IMR-90 (cell line): Measurements from ENCODE around the gene PRRC2B. TPM values are rescaled to one million over a fixed set of nuclear protein-coding genes. Genes with fewer than 3 reads are reported as not detected.
A peak's percentile ranks its signal among the peaks of the same experiment; 100 is the strongest.

Experiments
- ATAC-seq: fragments of 200-7000 bp; cut with Tn5 transposase; 2 replicates; pipeline ENCODE4 v1.9.1; 2020; ENCODE audit warnings: low read depth, mild to moderate bottlenecking, moderate library complexity
- BruUV-seq: library from RNA; stranded (reverse); fragments of 400-500 nt; replicated peaks from 2 replicates; lab custom pipeline; 2021; lab: Mats Ljungman, UMichigan
- CTCF ChIA-PET: fragments of 300-600 bp; formaldehyde crosslinking; extraction: SDS; loops from one replicate; lab custom pipeline; 2021; ENCODE audit warnings: antibody characterized with exemption; lab: Yijun Ruan, JAX
- POLR2A ChIA-PET: fragments of 300-600 bp; sonication (Branson Sonifier 250); formaldehyde crosslinking; loops from one replicate; lab custom pipeline; 2022; ENCODE audit warnings: antibody characterized with exemption; ENCODE audit not compliant: unreplicated experiment; lab: Charles Lee
- DNase-seq: peaks from one replicate; pipeline ENCODE4 v3.0.0; 2013
- H2AFZ ChIP-seq: replicated peaks from 2 replicates; pipeline ENCODE3; 2013; ENCODE audit warnings: low read length, mild to moderate bottlenecking; ENCODE audit not compliant: poor library complexity
- H2AK5ac ChIP-seq: 2 replicates; pipeline ENCODE4 v1.6.1; 2013; ENCODE audit warnings: low read depth, low read length, inconsistent platforms
- H2AK9ac ChIP-seq: replicated peaks from 2 replicates; pipeline ENCODE3; 2013; ENCODE audit warnings: mild to moderate bottlenecking, low read depth, low read length, moderate library complexity; ENCODE audit not compliant: poor library complexity
- H2BK120ac ChIP-seq: 2 replicates; pipeline ENCODE4 v1.6.1; 2013; ENCODE audit warnings: low read depth, low read length, inconsistent platforms
- H2BK15ac ChIP-seq: 3 replicates; pipeline ENCODE4 v1.6.1; 2013; ENCODE audit warnings: low read depth, low read length, inconsistent platforms
- H2BK20ac ChIP-seq: 2 replicates; pipeline ENCODE4 v1.6.1; 2013; ENCODE audit warnings: low read depth, mild to moderate bottlenecking, inconsistent platforms, low read length, moderate library complexity
- H2BK5ac ChIP-seq: 2 replicates; pipeline ENCODE4 v1.6.1; 2013; ENCODE audit warnings: mild to moderate bottlenecking, low read depth, low read length, inconsistent platforms; ENCODE audit not compliant: poor library complexity, severe bottlenecking
- H3K14ac ChIP-seq: replicated peaks from 2 replicates; pipeline ENCODE4 v1.6.1; 2013; ENCODE audit warnings: low read depth, low read length, inconsistent platforms
- H3K18ac ChIP-seq: 2 replicates; pipeline ENCODE4 v1.6.1; 2013; ENCODE audit warnings: low read depth, low read length, control low read depth
- H3K23ac ChIP-seq: 2 replicates; pipeline ENCODE4 v1.6.1; 2013; ENCODE audit warnings: low read depth, low read length, inconsistent platforms
- H3K27ac ChIP-seq: 2 replicates; pipeline ENCODE4 v1.5.1; 2013; ENCODE audit warnings: mild to moderate bottlenecking, control low read depth, low read length; ENCODE audit not compliant: insufficient read depth
- H3K27me3 ChIP-seq: 2 replicates; pipeline ENCODE4 v1.6.1; 2013; ENCODE audit warnings: low read length; ENCODE audit not compliant: control insufficient read depth, insufficient read depth
- H3K36me3 ChIP-seq: 2 replicates; pipeline ENCODE4 v1.6.1; 2013; ENCODE audit warnings: low read length, mixed read lengths; ENCODE audit not compliant: control insufficient read depth, insufficient read depth
- H3K4ac ChIP-seq: 2 replicates; pipeline ENCODE4 v1.6.1; 2013; ENCODE audit warnings: low read depth, low read length, inconsistent platforms
- H3K4me1 ChIP-seq: 2 replicates; pipeline ENCODE4 v1.6.1; 2013; ENCODE audit warnings: low read length, mixed read lengths; ENCODE audit not compliant: control insufficient read depth, insufficient read depth
- H3K4me2 ChIP-seq: 2 replicates; pipeline ENCODE4 v1.6.1; 2013; ENCODE audit warnings: low read depth, mild to moderate bottlenecking, control low read depth, low read length, moderate library complexity
- H3K4me3 ChIP-seq: 2 replicates; pipeline ENCODE4 v1.5.1; 2013; ENCODE audit warnings: low read depth, mild to moderate bottlenecking, control low read depth, low read length, moderate library complexity; ENCODE audit not compliant: insufficient read depth
- H3K56ac ChIP-seq: 2 replicates; pipeline ENCODE4 v1.6.1; 2013; ENCODE audit warnings: low read length, inconsistent platforms; ENCODE audit not compliant: insufficient read depth; ENCODE audit errors: extremely low read depth
- H3K79me1 ChIP-seq, 2 experiments: 2 replicates each; pipeline ENCODE4 v1.6.1; 2013; ENCODE audit warnings: low read length in 2 of 2, inconsistent platforms in 1 of 2, low read depth in 1 of 2
- H3K9ac ChIP-seq: 2 replicates; pipeline ENCODE4 v1.6.1; 2013; ENCODE audit warnings: low read depth, low read length, control low read depth
- H3K9me1 ChIP-seq: 2 replicates; pipeline ENCODE4 v1.6.1; 2013; ENCODE audit warnings: low read length, inconsistent platforms; ENCODE audit not compliant: insufficient read depth
- H3K9me3 ChIP-seq: 2 replicates; pipeline ENCODE4 v1.6.1; 2013; ENCODE audit warnings: low read length; ENCODE audit not compliant: control insufficient read depth, insufficient read depth
- H4K20me1 ChIP-seq: 2 replicates; pipeline ENCODE4 v1.6.1; 2013; ENCODE audit warnings: low read length, inconsistent platforms; ENCODE audit not compliant: insufficient read depth
- H4K5ac ChIP-seq: 2 replicates; pipeline ENCODE4 v1.6.1; 2013; ENCODE audit warnings: mild to moderate bottlenecking, low read depth, low read length, control low read depth
- H4K8ac ChIP-seq, 2 experiments: 2 replicates each; pipeline ENCODE4 v1.6.1; 2013; ENCODE audit warnings: low read depth in 2 of 2, low read length in 2 of 2, control low read depth in 1 of 2, inconsistent platforms in 1 of 2
- H4K91ac ChIP-seq: 2 replicates; pipeline ENCODE4 v1.6.1; 2013; ENCODE audit warnings: low read depth, low read length, inconsistent platforms; ENCODE audit not compliant: insufficient read depth
- BHLHE40 ChIP-seq: fragments of 150-350 bp; IDR thresholded peaks from 2 replicates; pipeline ENCODE4 v1.6.1; 2016; ENCODE audit warnings: mild to moderate bottlenecking, low read depth, low read length
- CEBPB ChIP-seq: IDR thresholded peaks from 2 replicates; pipeline ENCODE4 v1.6.1; 2012; ENCODE audit warnings: low read depth, low read length, improper control_type of control experiment
- MAFK ChIP-seq: IDR thresholded peaks from 2 replicates; pipeline ENCODE4 v1.6.1; 2012; ENCODE audit warnings: low read depth, low read length, improper control_type of control experiment
- MXI1 ChIP-seq: IDR thresholded peaks from 2 replicates; pipeline ENCODE4 v1.6.1; 2012; ENCODE audit warnings: low read depth, mild to moderate bottlenecking, low read length, moderate library complexity, borderline replicate concordance
- RAD21 ChIP-seq: IDR thresholded peaks from 2 replicates; pipeline ENCODE4 v1.6.1; 2012; ENCODE audit warnings: low read length, improper control_type of control experiment
- RCOR1 ChIP-seq: IDR thresholded peaks from 2 replicates; pipeline ENCODE4 v1.6.1; 2012; ENCODE audit warnings: mild to moderate bottlenecking, low read length, improper control_type of control experiment; ENCODE audit not compliant: insufficient replicate concordance
- USF2 ChIP-seq: fragments of 150-350 bp; IDR thresholded peaks from 2 replicates; pipeline ENCODE4 v1.6.1; 2017; ENCODE audit warnings: mild to moderate bottlenecking, antibody characterized with exemption, low read length, low read depth
- WGBS, 2 experiments: methylation state at CpG; one replicate each; pipeline versions ENCODE4 v1.1.5 to v1.1.7; 2013; ENCODE audit warnings: missing lambda C conversion rate in 2 of 2; ENCODE audit not compliant: insufficient read length in 1 of 2; ENCODE audit errors: extremely low coverage in 2 of 2; 5-methylcytosine and 5-hydroxymethylcytosine counted together
- dilution Hi-C: fragments of 300-500 bp; cut with HindIII; formaldehyde crosslinking; loops from one replicate; pipeline ENCODE4 v1.14.3; 2018; ENCODE audit warnings: low sequenced_read_pairs; ENCODE audit not compliant: unreplicated experiment
- in situ Hi-C: fragments of 300-500 bp; cut with MboI; formaldehyde crosslinking; loops from 3 replicates; pipeline ENCODE4 v1.14.3; 2019; ENCODE audit warnings: low sequenced_read_pairs, inconsistent platforms, mixed read lengths
- intact Hi-C: fragments of 100-400 bp; cut with micrococcal nuclease; formaldehyde crosslinking; loops from 2 replicates; pipeline ENCODE4 v1.10.0; 2022
- polyA plus RNA-seq, 3 experiments: library from polyadenylated mRNA; depleted of rRNA; stranded (reverse); fragments of >200 nt; gene quantifications; 2 replicates each; pipeline ENCODE4 v1.2.3, GENCODE V29; 2012; ENCODE audit warnings: low replicate concordance in 1 of 3
- total RNA-seq: library from RNA; depleted of rRNA; stranded (reverse); fragments of >200 nt; gene quantifications from 2 replicates; pipeline ENCODE4 v1.2.3, GENCODE V29; 2012

Gene PRRC2B
- total and polyA plus RNA-seq, 2 of the 4 experiments (the other 2 are of a cell fraction) = 19.4 to 39.1 TPM

- Histone ChIP-seq H2BK15ac (no peak overlapping the region), H2AK9ac (peak overlapping the region; percentile 86), H2BK5ac (no peak overlapping the region), H2AFZ (peak overlapping the region; percentile 98), H3K56ac (no peak overlapping the region), H3K27ac (peak overlapping the region; percentile 73; the same call in 1 of the 2 replicates), H4K8ac (peak overlapping the region; percentile 9 to 77; a peak in 3 of 4 replicates), H3K9me3 (no peaks in the 10 kb centered on the region), H2BK120ac (no peak overlapping the region), H3K4me1 (peaks cover 7% of the 10 kb centered on the region; the same call in 1 of the 2 replicates), H3K9ac (peak overlapping the region; percentile 83), H3K23ac (peak overlapping the region; percentile 31), H2BK20ac (no peak overlapping the region), H3K27me3 (no peaks in the 10 kb centered on the region), H3K79me1 (peaks cover 14 to 43% of the 10 kb centered on the region in 2 experiments), H4K91ac (peak overlapping the region; percentile 50; the same call in 1 of the 2 replicates), H3K18ac (no peak overlapping the region), H3K36me3 (peaks cover 20% of the 10 kb centered on the region), H4K5ac (peak overlapping the region; percentile 37; the same call in 1 of the 2 replicates), H3K4me2 (peak overlapping the region; percentile 97), H4K20me1 (peaks cover 7% of the 10 kb centered on the region), H3K9me1 (peaks cover 14% of the 10 kb centered on the region; the same call in 1 of the 2 replicates), H2AK5ac (peak overlapping the region; percentile 63; the same call in 1 of the 2 replicates), H3K14ac (peak overlapping the region; percentile 52; the same call in 1 of the 2 replicates), H3K4me3 (peak overlapping the region; percentile 94), H3K4ac (peak overlapping the region; percentile 14)
- POLR2A ChIA-PET = no interaction called here
- DNase-seq = peak; percentile 49
- intact Hi-C loops = loop anchor here (5.0 kb wide), 1 partner anchor 243 kb away; no protein-coding TSS in a partner anchor
- CTCF ChIA-PET = interaction anchor here (0.6 kb wide), 1 partner anchor 24 kb away, joined by 3 read pairs; no protein-coding TSS in a partner anchor
- 20% methylated on average over 9 of the region's 32 CpGs; no CpG with 5 or more reads in 1 of the 2 experiments for WGBS, 2 experiments
- in situ Hi-C loops = loop anchor here (10.0 kb wide), 1 partner anchor 241 kb away; the partner anchor contains the start of gene RAPGEF1
- TF ChIP-seq CEBPB (no peak), RCOR1 (no peak), MXI1 (no peak), MAFK (no peak), RAD21 (no peak), USF2 (no peak), BHLHE40 (no peak)
- peak; percentile 2; the same call in 1 of the 2 replicates for ATAC-seq
- no TSS peak for BruUV-seq
- dilution Hi-C loops = no loop called here
These were observed 110.0 kb downstream of the PRRC2B start for GRCh38 chr9:131503626-131504465.
